ENCODE measurements around the gene PRKD2. TPM values are rescaled to one million over a fixed set of nuclear protein-coding genes. Genes with fewer than 3 reads are reported as not detected.
A peak's percentile ranks its signal among the peaks of the same experiment; 100 is the strongest.
"Not testable (repeated sequence)": the region's sequence is repeated elsewhere in the genome, so short reads cannot be mapped to it uniquely, and the experiment has no call there.

Gene PRKD2
- total RNA-seq, 2 donors from 2014 or later = 18.9 to 58.3 TPM

GRCh38 chr19:46714444-46715106, 2.3 kb downstream of the PRKD2 start:
- 0 to 3% methylated on average over 3 to 12 of the region's 12 CpGs for WGBS, 2 donors
- intact Hi-C loops (cut with DNase I) = no loop called here
- no peaks in the 10 kb centered on the region for H3K36me3 ChIP-seq (replicated peaks in 1 of 2; ENCODE audit: insufficient read depth in 1 of 2, low read depth in 2 of 2)
- DNase-seq = no peak
- H3K27me3 ChIP-seq = no peaks in the 10 kb centered on the region
- H3K9me3 ChIP-seq = no peaks in the 10 kb centered on the region
- peak; percentile 34 for ATAC-seq
- peaks cover 39% of the 10 kb centered on the region for H3K4me1 ChIP-seq
- peak overlapping the region; percentile 21 to 24 for H3K4me3 ChIP-seq
- peak overlapping the region; percentile 73 to 86 (median 82) for H3K27ac ChIP-seq
- TF ChIP-seq POLR2A (IDR thresholded peaks at IDR 0.05) (peak in 2 of 3 donors; percentile 25 to 46), CTCF (IDR thresholded peaks at IDR 0.05) (no peak)

GRCh38 chr19:46713781-46714443, 3.0 kb downstream of the PRKD2 start:
- TF ChIP-seq CTCF (IDR thresholded peaks at IDR 0.05) (no peak), POLR2A (IDR thresholded peaks at IDR 0.05) (no peak)
- Histone ChIP-seq H3K27ac (peak overlapping the region; percentile 73 to 86 (median 82)), H3K4me3 (peak overlapping the region; percentile 21 to 24), H3K9me3 (no peaks in the 10 kb centered on the region), H3K36me3 (replicated peaks in 1 of 2; ENCODE audit: insufficient read depth in 1 of 2, low read depth in 2 of 2) (no peaks in the 10 kb centered on the region), H3K27me3 (no peaks in the 10 kb centered on the region), H3K4me1 (peaks cover 39% of the 10 kb centered on the region)
- DNase-seq (peak; percentile 93 to 96 (median 96)), ATAC-seq (peak; percentile 75)
- WGBS, 2 donors = 1 to 2% methylated on average over 23 to 37 of the region's 39 CpGs
- intact Hi-C loops (cut with DNase I) = no loop called here

- H3K36me3 ChIP-seq (replicated peaks in 1 of 2; ENCODE audit: insufficient read depth in 1 of 2, low read depth in 2 of 2); H3K9me3 ChIP-seq; DNase-seq; H3K27me3 ChIP-seq; ATAC-seq; H3K4me3 ChIP-seq; intact Hi-C loops (cut with DNase I): not testable (repeated sequence)
- WGBS, 2 donors = 85 to 87% methylated on average over 6 of the region's 6 CpGs
- Histone ChIP-seq H3K4me1 (peaks cover 32% of the 10 kb centered on the region), H3K27ac (peak overlapping the region in 1 of 4 donors; percentile 81)
Measured at GRCh38 chr19:46712768-46713338, 4.1 kb downstream of the PRKD2 start.

GRCh38 chr19:46710687-46711086, 6.2 kb downstream of the PRKD2 start:
- Histone ChIP-seq H3K36me3 (replicated peaks in 1 of 2; ENCODE audit: insufficient read depth in 1 of 2, low read depth in 2 of 2) (peaks cover 0 to 3% of the 10 kb centered on the region in 2 donors), H3K4me1 (peaks cover 21% of the 10 kb centered on the region), H3K27ac (no peak overlapping the region), H3K4me3 (no peak overlapping the region), H3K9me3 (no peaks in the 10 kb centered on the region), H3K27me3 (no peaks in the 10 kb centered on the region)
- intact Hi-C loops (cut with DNase I) = no loop called here
- no peak for DNase-seq
- TF ChIP-seq POLR2A (IDR thresholded peaks at IDR 0.05) (no peak), CTCF (IDR thresholded peaks at IDR 0.05) (no peak)
- ATAC-seq = no peak
- WGBS, 2 donors = 87 to 88% methylated on average over 25 of the region's 25 CpGs

- TF ChIP-seq POLR2A (IDR thresholded peaks at IDR 0.05) (no peak), CTCF (IDR thresholded peaks at IDR 0.05) (peak; percentile 74 to 95 (median 83))
- ATAC-seq (peak; percentile 76), DNase-seq (peak; percentile 70 to 85 (median 76))
- intact Hi-C loops (cut with DNase I) = no loop called here
- Histone ChIP-seq H3K9me3 (no peaks in the 10 kb centered on the region), H3K36me3 (replicated peaks in 1 of 2; ENCODE audit: insufficient read depth in 1 of 2, low read depth in 2 of 2) (peaks cover 0 to 28% of the 10 kb centered on the region in 2 donors), H3K4me3 (no peak overlapping the region), H3K27ac (no peak overlapping the region), H3K4me1 (no peaks in the 10 kb centered on the region), H3K27me3 (no peaks in the 10 kb centered on the region)
- WGBS, 2 donors = 26 to 37% methylated on average over 12 to 21 of the region's 21 CpGs
Measured at GRCh38 chr19:46704379-46705076, 12.4 kb downstream of the PRKD2 start.
